ENCODE results near the gene RBM34.

GRCh38 chr1:235098991-235099390 lies 62.1 kb downstream of the RBM34 start:
- TF ChIP-seq CTCF (conservative IDR thresholded peaks at IDR 0.05) (no peak), ZFX (IDR thresholded peaks at IDR 0.05) (no peak)

Measured in C4-2B (cell line).